ENCODE data around the gene LUC7L3.

LUC7L3 gene

DNA sequence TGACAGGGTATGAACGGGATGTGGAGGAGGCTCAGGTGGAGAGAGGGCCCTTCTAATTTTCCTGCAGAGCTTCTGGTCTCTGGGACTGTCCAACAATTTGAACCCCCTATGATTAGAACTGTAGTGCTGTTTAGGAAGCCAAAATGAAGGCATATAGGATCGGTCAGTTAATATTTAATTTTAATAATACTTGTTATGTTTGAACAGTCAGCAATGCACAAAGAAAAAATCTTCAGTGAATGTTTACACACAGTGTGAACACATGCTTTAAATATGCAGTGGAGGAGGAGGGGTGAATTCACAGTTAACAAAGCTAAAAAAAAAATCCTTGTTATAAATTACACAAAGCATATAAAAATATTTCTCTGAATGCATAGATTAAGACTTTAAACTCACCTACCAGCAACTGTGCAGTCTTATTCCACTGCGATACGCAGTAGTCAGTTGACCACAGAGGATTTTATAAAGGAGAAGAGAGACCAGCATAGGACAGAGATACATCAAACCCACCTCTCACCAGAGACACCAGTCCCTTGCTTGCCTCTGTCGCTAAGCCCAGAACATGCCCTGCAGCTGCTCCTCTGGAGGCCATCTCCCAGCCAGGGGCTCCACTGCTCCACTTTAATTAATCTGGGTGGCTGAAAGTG lies 26.2 kb upstream of the LUC7L3 start:
- Histone ChIP-seq H3K9me3 (ENCODE audit: insufficient read depth, low read length) (no peaks in the 10 kb centered on the region), H3K79me2 (ENCODE audit: insufficient read depth, low read length) (no peaks in the 10 kb centered on the region), H4K20me1 (ENCODE audit: low read depth, low read length) (no peaks in the 10 kb centered on the region), H3K4me2 (ENCODE audit: low read depth, low read length, poor library complexity, severe bottlenecking) (no peak overlapping the region), H3F3A (ENCODE audit: insufficient read depth) (no peaks in the 10 kb centered on the region), H3K36me3 (ENCODE audit: low read length) (peaks cover 12% of the 10 kb centered on the region; the same call in 1 of the 2 replicates), H2AFZ (ENCODE audit: low read depth, low read length, severe bottlenecking) (no peak overlapping the region), H3K27ac (ENCODE audit: low read depth, low read length) (no peak overlapping the region), H3K9ac (ENCODE audit: low read length) (no peak overlapping the region), H3K4me3 (ENCODE audit: insufficient read depth, low read length, poor library complexity, severe bottlenecking) (no peak overlapping the region), H3K9me2 (replicated peaks; ENCODE audit: insufficient read depth, low read length) (no peaks in the 10 kb centered on the region), H3K27me3 (ENCODE audit: low read length) (no peaks in the 10 kb centered on the region)
- no peak for TF ChIP-seq EZH2phosphoT487 (conservative IDR thresholded peaks at IDR 0.05; ENCODE audit: low read length)
- TF ChIP-seq, protein P1, sequence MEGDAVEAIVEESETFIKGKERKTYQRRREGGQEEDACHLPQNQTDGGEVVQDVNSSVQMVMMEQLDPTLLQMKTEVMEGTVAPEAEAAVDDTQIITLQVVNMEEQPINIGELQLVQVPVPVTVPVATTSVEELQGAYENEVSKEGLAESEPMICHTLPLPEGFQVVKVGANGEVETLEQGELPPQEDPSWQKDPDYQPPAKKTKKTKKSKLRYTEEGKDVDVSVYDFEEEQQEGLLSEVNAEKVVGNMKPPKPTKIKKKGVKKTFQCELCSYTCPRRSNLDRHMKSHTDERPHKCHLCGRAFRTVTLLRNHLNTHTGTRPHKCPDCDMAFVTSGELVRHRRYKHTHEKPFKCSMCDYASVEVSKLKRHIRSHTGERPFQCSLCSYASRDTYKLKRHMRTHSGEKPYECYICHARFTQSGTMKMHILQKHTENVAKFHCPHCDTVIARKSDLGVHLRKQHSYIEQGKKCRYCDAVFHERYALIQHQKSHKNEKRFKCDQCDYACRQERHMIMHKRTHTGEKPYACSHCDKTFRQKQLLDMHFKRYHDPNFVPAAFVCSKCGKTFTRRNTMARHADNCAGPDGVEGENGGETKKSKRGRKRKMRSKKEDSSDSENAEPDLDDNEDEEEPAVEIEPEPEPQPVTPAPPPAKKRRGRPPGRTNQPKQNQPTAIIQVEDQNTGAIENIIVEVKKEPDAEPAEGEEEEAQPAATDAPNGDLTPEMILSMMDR (IDR thresholded peaks at IDR 0.05; ENCODE audit: insufficient read depth, low read length, poor library complexity, severe bottlenecking): no peak

- no peaks in the 10 kb centered on the region for H3K27me3 ChIP-seq (ENCODE audit: low read length)
- H2AFZ ChIP-seq (ENCODE audit: low read depth, low read length, severe bottlenecking): no peak overlapping the region
- H3K9me2 ChIP-seq (replicated peaks; ENCODE audit: insufficient read depth, low read length): no peaks in the 10 kb centered on the region
- peaks cover 3% of the 10 kb centered on the region; the same call in 1 of the 2 replicates for H4K20me1 ChIP-seq (ENCODE audit: low read depth, low read length)
- no peaks in the 10 kb centered on the region for H3K9me3 ChIP-seq (ENCODE audit: insufficient read depth, low read length)
- no peak overlapping the region for H3K4me3 ChIP-seq (ENCODE audit: insufficient read depth, low read length, poor library complexity, severe bottlenecking)
- no peak overlapping the region for H3K4me2 ChIP-seq (ENCODE audit: low read depth, low read length, poor library complexity, severe bottlenecking)
- H3F3A ChIP-seq (ENCODE audit: insufficient read depth): no peaks in the 10 kb centered on the region
- peaks cover 6% of the 10 kb centered on the region; the same call in 1 of the 2 replicates for H3K79me2 ChIP-seq (ENCODE audit: insufficient read depth, low read length)
- no peak overlapping the region for H3K9ac ChIP-seq (ENCODE audit: low read length)
- no peak overlapping the region for H3K27ac ChIP-seq (ENCODE audit: low read depth, low read length)
- TF ChIP-seq, protein P1 (IDR thresholded peaks at IDR 0.05; ENCODE audit: insufficient read depth, low read length, poor library complexity, severe bottlenecking): no peak
- no peak for TF ChIP-seq EZH2phosphoT487 (conservative IDR thresholded peaks at IDR 0.05; ENCODE audit: low read length)
- H3K36me3 ChIP-seq (ENCODE audit: low read length): peaks cover 12% of the 10 kb centered on the region; the same call in 1 of the 2 replicates
Observed at GRCh38 chr17:50696365-50696879, 23.0 kb upstream of the LUC7L3 start.

DNA sequence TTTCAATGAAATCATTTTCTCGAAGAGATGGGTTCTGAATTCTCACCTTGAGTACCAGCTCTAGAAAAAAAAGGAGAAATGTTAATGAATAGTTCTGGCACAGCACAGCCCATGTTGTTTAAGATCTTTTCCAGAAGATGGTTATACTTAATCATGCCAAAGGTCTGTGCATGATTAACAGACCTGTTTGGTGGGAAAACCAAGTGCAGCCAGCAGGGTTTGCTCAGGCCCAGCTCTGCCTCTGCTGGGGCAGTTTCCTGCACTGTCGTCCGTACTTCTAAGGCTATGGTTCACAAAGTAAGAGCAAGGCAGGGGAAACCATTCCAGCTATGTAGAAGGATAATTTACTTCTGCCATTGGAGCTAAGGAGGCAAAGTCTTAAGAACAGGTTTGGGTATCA lies 22.3 kb upstream of the LUC7L3 start:
- H3K9ac ChIP-seq (ENCODE audit: low read length): no peak overlapping the region
- peaks cover 11% of the 10 kb centered on the region for H3K79me2 ChIP-seq (ENCODE audit: insufficient read depth, low read length)
- no peak overlapping the region for H3K4me2 ChIP-seq (ENCODE audit: low read depth, low read length, poor library complexity, severe bottlenecking)
- TF ChIP-seq EZH2phosphoT487 (conservative IDR thresholded peaks at IDR 0.05; ENCODE audit: low read length): no peak
- TF ChIP-seq, protein P1 (IDR thresholded peaks at IDR 0.05; ENCODE audit: insufficient read depth, low read length, poor library complexity, severe bottlenecking): no peak
- H2AFZ ChIP-seq (ENCODE audit: low read depth, low read length, severe bottlenecking): no peak overlapping the region
- no peaks in the 10 kb centered on the region for H3K9me2 ChIP-seq (replicated peaks; ENCODE audit: insufficient read depth, low read length)
- H3K27ac ChIP-seq (ENCODE audit: low read depth, low read length): no peak overlapping the region
- H3K9me3 ChIP-seq (ENCODE audit: insufficient read depth, low read length): no peaks in the 10 kb centered on the region
- no peak overlapping the region for H3K4me3 ChIP-seq (ENCODE audit: insufficient read depth, low read length, poor library complexity, severe bottlenecking)
- H4K20me1 ChIP-seq (ENCODE audit: low read depth, low read length): peaks cover 4% of the 10 kb centered on the region; the same call in 1 of the 2 replicates
- no peaks in the 10 kb centered on the region for H3K27me3 ChIP-seq (ENCODE audit: low read length)
- H3F3A ChIP-seq (ENCODE audit: insufficient read depth): no peaks in the 10 kb centered on the region
- H3K36me3 ChIP-seq (ENCODE audit: low read length): peaks cover 12% of the 10 kb centered on the region; the same call in 1 of the 2 replicates

All from SU-DHL-6 (cell line).